ENCODE measurements around the gene FCN1.

The FCN1 gene

DNA sequence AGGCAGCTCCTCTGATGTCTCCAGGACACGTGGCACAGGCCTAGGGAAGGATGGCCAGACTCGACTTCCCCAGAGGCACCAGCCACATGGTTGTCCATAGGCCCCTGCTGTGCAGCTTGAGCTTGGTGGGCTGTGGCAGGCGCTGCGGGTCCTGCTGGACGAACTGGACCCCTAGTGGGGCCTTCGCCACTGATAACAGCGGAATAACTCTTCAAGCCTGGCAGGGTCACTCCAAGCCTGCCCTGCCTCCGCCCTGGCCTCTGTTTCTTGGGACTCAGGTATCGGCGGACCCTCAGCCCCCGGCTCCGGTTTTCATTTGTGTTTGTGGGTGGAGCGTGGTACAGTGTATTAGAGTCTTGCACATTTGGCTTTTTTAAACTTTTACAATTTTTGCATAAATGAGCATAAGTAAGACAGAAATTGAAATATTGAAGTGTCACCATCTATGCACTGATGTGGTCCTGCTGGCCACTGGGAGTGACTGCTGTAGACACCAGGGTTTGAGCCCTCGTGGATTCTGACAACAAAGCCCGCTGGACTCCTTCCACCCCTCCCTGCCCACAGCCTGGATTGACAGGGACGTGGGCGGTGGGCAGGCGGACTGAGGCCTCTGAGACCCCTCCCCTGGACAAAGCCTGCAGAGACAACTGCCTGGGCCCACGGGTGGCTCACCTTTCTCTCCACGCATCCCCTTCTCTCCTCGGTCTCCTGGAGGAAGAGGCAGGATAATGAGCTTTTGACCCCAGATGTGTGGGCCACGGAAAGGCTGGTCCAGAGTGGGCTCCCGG is 3.8 kb downstream of the FCN1 start:
- no peak for DNase-seq (ENCODE audit: low spot score)

DNA sequence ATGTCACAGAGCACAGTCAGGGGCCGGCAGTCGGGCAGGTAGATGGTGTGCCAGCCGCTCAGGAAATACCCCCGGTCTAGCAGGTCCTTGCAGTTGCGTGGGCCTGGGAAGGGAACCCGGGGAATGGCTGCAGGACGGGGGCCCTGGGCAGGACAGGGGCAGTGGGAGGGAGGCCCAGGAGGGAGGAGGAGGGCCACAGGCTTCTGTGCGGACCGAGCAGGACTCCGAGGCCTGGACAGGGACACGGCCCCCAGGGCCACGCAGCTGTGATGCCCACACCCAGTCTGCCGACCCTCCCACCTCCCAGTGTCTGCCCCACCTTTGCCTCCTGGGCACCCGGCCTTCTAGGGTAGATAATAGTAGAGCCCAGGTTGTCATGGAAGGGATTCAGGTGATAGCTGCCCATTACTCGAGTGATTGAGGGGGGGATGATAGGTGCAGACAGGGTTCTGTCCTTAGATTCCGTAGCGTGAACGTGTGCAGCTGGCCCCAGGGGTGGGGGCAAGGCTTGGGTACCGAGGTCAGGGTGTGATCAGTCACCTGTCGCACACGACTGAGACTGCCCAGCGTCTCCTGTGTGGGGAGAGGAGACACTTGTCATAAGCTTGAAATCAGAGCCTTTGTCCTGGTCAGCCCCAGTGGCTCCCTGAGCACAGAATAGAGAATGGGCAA is 4.5 kb downstream of the FCN1 start:
- DNase-seq (ENCODE audit: low spot score) = no peak

DNA sequence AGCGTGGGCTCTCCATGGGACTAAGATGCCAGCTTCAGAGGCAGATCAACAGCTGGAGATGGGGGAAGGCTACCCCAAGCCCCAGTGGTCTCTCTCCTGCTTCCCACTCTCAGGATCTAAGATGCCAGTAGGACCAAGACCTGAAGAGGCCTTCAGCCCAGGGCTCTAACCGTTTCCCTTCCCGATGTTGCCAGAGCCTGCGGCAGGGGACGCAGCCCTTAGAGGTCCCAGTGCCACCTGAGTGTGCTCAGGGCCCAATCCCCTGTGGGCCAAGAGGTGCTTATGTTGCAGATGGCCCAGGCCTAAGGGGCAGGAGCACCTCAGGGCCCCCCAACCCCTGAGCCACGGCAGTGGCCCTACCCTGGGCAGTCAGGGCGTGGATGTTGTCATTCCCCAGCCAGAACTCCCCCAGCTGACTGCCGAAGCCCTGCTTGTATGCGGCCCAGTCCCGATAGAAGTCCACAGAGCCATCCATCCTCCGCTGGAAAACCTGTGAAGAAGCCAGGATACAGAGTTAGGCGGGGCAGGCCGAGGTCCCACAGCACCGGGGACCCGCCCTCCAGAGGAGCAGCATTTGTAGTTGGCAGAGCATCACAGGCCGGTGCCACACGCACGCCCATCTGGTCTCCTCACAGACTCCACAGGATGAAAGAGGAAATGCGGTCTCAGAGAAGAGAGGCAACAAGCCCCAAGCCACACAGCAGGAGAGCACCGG is 5.4 kb downstream of the FCN1 start:
- DNase-seq (ENCODE audit: low spot score) = no peak

DNA sequence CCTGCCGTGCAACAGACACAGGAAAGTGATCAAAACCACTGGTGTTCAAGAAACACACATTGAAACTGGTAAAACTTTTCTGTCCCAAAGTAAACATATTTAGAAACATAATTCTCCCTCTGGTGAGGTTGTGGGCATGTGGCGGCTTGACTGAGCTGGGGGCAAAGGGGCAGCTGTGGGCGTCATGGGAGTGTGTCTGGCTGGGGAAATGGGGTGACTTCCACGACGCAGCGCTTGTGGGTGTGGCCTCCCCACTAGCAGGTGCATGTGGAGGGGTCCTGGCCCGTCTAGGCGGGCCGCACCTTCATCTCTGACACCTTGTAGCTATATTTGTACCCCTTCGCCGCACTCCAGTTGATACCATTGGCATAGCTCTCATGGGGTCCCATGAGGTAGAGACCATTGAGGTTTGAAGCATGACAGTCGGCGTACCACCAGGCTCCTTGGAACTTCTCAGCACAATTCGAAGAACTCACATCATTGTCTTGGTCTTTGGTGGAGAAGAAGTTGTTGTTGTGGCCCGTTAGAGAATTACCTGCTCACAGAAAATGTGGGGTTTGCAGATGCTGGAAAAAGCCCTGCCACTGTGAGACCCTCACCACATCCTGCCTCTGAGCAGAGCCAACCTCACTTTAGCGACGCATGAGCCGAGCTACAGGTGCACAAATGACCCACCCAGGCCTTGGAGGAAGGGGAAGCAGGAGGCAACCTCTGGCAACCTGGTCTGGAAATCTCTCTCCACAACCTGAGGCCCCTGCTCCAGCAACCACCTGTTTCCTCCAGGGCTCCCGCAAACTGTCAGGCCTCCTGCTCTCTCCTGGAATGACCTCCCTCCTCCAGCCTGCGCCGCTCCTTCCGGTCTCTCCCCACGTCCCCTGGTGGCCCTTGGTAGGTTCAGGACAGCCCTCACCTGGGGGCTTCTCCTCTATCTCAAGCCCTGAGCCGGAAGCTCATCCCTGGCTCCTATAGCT is 7.9 kb downstream of the FCN1 start:
- no peak for DNase-seq (ENCODE audit: low spot score)

DNA sequence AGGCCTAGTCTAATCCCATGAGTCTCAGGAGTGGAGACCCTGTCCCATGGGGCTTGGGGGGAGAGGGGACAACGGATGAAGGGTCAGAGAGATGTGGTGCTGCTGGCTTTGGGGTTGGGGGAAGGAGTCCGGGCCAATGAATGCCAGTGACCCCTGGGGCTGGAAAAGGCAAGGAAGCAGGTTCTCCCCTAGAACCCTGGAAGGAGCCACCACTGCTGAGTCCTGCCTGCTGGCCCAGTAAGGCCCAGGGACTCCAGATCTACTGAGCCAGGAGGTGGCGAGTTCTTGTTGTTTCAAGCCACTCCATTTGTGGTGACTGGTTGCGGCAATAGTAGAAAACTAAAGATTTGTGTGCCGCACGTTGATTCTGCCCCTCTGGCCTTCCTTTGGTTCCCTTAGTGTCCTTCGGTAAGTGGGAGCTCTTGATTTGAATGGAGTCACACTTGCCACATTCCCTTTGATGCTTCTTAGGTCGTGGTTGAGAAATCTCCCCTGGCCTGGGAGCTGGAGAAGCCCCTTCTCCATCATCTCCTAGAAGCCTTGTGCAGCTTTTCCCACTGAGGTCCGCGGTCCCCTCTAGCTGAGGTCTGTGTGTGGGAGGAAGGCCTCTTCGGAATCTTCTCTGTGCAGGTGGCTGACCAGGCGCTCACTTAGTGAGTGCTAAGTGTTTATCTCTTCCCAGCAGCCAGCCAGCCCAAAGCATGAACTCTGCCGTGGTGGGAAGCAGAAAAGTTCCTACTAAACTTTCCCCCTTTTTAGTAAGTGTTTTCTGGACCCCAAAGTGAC is 9.0 kb downstream of the FCN1 start:
- no peak for DNase-seq (ENCODE audit: low spot score)

DNA sequence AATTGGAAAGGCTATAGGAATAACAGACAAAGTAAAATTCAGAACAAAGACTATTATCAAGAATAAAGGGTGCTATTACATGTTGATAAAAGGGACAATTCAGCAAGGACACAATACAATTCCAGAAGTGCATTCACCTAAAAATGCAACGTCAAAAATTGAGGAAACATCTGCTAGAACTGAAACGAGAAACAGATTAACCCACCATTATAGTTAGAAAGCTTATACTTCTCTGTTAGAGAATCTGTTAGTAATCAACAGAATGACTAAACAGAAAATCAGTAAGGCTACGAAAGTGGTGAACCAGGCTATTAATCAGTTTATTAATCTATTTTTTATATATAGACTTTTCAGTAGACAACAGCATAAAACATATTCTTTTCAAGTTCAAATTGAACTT is 14.8 kb downstream of the FCN1 start:
- no peak for DNase-seq (ENCODE audit: low spot score)

DNA sequence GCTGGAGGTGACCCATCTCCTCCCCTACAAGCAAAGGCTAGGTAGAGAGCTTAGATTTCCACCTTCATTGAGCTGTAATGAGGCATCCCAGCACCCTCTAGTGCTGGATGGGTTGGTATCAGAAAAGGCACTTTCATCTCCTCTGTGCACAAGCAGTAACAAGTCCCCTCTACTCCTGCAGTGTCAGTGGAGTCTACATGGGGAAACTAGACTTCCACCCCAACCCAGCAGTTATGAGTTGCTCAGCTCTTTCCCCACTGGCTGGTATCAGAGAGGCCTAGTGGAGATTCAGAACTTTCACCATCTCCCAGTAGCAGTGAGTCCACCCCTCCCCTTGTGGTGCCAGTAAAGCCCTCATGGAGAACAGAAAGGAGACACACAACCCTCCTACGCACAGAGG is 17.9 kb downstream of the FCN1 start:
- DNase-seq (ENCODE audit: low spot score) = no peak

DNA sequence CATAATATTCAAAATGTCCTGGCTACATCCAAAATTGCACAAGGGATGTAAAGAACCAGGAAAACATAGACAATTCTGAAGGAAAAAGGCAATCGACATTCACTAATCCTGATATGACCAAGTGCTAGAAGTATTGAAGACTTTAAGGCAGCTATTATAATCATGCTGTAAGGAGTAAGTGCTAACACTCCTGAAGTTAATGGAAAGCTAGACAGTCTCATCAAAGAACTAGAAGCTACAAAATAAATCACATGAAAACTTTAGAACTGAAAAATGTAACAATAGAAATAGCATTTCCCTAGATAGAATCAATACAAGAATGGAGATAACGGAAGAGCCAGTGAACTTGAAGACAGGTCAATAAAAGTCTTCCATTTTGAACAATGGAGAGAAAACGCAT is 18.5 kb downstream of the FCN1 start:
- no peak for DNase-seq (ENCODE audit: low spot score)

DNA sequence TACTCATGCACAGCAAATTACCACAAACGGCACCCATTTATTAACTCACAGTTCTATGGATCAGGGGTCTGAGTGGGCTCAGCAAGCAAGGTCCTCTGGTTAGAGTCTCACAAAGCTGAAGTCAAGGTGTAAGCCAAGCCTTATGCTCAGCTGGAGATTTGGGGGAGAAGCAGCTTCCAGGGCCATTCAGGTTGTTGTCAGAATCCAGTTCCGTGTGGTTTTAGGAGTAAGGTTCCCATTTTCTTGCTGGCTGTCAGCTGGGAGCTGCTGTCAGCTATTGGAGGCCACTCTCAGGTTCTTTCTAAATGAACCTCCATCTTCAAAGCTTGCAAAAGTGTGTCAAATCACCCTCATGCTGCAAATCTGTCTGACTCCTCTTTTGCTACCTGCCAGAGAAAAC is 19.4 kb downstream of the FCN1 start:
- no peak for DNase-seq (ENCODE audit: low spot score)

DNA sequence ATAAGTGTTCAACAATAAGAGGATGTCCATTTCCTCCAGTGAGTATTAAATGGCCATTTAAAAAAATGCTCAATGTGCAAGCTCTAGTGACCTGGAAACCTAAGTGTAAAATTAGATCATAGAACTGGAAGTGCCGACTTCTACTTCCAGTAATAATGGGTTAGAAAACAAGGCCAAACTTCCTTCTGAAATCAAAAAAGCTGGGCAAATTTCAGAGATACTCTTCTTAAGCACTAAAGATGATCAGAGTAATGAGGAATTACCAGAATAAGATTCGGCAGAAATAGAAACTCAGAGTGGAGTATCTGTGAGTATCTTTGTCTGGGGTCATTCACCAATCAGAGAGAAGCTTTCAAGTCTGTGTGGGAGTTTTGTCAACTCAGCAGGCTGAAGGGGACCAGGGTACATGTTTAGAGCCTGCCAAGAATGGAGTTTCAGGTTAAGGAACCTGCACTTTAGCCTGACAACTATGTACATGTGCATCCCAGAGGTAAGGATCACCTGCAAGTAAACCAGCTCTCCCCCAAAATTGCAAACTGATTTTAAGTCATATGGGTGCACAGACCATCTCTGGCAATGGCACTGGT is 20.0 kb downstream of the FCN1 start:
- DNase-seq (ENCODE audit: low spot score) = no peak

DNA sequence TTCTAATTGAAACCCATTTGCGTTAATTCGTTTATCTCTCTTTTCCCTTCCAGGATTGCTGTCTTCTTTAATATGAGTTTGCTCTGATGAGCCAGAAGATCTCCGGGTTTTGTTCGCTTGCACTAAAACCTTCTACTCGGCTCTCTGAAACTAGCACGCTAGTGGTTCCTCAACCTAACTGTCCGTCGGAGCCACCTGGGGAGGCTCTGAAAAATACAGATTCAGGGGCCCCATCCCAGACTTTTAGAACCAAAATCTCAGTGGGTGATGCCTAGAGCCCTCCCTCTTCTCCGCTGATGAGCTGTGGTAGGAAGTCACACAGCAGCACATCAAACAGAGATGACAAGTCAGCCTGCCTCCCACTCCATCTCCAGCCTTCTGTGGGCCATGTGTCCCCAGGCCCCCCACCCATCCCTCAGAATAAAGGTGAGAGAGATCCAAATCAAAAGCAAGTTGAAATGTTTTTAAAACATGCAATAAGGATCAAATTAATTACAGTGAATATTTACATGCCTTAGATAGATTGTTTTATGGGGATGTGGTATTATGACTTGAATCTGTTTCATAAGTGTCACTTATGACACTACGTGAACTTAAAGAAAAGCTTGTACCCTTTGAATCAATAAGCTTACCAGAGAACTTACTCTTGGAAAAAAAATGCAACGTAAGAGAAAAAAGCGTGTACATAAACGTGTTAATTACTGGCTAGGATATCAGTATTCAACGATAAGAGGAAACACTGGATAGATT is 20.7 kb downstream of the FCN1 start:
- no peak for DNase-seq (ENCODE audit: low spot score)

DNA sequence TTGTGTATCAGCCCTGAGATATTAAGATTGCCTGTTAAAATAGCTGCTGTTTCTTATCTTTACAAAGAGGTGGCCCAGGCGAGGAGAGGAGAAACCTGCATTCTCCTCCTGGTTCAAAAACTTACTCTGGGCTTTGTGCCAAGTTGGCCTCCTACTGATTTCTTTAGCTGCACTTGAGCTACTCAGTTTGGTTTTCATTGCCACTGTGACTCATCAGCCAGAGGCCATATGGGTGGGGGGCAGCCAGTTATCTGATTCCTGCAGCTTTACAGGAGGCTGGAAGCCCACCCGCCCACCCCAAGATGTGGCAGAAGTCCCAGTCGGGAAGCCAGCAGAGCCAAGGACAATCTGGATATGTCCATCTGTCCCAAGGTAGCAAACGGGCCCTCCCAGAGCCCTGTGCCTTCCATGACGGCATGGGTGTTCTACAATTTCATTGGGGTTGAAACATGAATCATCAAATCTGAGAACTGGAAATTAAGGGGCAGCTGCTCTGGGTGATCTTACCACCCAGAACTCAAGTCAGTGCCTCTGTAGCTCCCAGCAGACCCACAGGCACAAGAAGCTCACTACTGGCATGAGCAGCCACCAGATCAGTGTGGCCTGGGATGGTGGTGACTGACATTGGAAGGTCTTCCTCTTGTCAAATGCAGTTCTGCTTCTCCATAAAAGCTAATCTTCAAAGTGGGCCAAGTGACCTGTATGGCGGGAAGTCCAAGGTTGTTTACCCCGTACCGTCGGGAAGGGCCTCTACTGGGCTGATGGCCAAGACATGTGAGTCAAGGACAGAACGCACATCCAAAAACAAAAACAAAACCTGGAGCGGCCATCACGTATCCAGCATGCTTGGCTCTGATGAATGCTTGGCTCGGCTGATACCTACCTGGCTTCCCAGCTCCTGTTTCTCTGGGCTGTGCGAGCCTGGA is 21.5 kb downstream of the FCN1 start:
- peak; percentile 58 for DNase-seq (ENCODE audit: low spot score)

DNA sequence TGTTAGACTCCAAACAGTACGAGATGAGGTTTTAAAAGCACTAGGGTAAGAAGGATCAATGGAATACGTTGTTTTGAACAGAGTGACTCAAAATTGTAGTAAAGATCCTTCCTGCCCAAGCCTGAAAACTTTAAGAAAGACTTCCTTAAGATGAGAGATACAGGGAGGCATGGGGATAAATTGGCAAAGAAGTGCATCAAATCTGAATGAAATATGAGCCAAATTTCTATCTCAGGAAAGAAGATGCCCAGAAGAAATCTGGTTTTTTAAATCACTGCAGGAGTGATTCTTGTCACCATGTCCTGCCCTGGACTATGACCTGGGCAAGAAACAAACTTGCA is 22.2 kb downstream of the FCN1 start:
- DNase-seq (ENCODE audit: low spot score) = no peak

DNA sequence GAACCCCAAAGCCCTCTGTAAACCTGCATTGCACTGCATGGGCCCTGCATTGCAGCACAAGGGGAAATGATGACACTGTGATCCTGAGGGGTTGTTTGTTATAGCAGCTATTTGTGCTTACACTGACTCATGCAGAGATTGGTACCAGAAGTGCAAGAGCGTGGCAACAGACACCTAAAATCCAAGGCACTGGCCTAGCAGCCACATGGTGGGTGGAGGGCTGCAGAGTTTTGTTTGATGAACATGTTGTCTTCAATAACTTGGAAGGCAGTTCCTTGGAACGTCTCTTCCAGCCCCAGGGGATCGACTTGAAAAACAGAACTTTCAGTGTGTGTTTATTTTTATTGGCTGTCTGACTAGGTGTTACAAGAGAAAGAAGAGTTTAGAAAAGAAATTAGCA is 22.6 kb downstream of the FCN1 start:
- no peak for DNase-seq (ENCODE audit: low spot score)

DNA sequence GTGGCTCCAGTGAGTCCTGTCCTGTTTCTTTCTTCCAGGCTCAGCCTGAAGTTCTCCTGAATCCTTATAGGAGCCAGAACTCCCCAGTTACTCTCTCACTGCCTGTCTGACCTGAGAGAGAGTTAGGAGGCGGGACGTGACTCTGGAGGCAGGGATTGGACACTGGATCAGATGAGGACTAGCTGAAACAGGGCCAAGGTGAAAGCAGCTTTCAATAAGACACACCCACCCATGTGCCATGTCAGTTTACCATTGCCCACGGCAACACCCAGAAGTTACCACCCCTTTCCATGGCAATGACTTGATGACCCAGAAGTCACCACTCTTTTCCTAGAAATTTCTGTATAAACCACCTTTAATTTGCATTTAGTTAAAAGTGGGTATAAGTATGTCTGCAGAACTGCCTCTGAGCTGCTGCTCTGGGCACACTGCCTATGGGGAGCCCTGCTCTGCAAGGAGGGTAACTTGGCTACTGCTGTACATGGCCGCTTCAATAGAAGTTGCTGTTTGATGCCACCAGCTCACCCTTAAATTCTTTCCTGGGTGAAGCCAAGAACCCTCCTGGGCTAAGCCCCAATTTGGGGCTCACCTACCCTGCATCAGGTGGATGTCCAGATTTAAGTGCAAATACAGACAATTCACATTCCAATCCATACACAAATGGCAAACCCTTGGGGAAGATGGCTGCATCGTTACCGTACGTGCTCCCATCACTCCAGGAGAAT is 23.4 kb downstream of the FCN1 start:
- no peak for DNase-seq (ENCODE audit: low spot score)

DNA sequence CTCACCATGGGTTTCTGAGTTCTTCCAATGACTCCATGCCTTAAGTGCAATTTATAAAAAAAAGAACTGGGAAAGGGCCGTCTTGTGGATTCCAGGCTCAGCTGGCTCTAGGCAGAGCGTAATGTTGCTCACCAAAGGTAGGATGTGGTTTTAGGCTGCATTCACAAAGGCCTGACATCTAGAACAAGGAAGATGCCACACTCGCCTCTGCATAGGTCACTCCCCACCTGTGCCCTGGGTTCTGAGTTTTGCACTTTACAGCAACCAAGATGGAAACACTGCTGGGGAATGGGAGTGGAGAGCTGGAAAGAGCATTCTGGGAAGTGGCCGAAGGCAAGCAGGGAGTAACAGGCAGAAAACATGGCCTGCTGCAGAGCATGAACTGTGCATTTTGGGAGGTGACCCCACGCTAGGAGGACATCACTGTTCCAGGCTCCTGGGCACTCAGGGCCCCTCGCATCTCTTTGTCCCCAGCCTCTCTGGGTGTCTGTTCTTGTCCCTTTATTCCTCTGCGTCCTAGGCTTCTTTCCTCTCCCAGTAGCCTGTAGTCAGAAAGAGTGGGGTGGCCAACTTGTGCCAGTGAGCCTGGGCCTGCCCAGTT is 24.8 kb downstream of the FCN1 start:
- DNase-seq (ENCODE audit: low spot score) = no peak

DNA sequence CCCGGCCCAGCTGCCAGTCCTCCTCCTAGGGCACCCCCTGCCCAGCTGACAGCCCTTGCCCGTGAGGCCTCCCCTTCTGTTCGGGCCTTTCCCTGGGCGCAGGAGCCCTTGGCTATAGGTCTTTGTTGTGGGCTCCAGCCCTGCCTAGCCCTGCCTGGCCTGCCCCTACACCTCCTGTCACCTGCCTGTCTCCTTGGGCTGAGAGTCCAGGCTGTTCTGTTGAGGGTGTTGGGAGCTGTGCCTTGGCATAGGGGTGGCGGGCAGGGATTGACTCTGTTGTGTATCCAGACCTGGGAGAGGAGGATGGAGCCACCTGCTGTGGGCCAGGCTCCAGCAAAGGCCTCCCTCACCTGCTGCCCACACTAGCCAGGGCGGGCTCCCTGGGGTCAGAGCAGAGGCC is 25.5 kb downstream of the FCN1 start:
- no peak for DNase-seq (ENCODE audit: low spot score)

DNA sequence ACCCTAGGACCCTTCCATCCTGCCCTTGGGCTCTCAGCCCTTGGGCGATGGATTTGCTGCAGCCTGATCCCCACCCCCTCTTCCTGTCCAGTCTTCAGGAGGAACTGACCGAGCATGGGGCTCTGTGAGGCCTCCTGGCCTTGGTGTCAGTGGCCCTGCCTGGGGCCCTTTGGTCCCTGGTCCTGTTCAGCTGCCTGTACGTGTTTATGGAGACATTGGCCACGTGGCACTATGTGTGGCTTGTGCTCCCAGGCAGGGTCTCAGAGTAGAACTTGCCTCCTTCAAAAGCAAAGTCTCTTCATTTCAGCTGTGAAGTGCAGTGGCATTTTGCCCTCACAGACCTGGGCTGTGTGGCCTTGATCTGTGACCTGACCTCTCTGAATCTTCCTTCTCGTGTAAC is 26.0 kb downstream of the FCN1 start:
- no peak for DNase-seq (ENCODE audit: low spot score)

All from COLO829 (cell line).